Articular chondrocyte of knee joint (primary cell): ENCODE data around the gene MCRS1. TPM values are rescaled to one million over a fixed set of nuclear protein-coding genes. Genes with fewer than 3 reads are reported as not detected.

Experiments
- small RNA-seq: library from RNA; depleted of rRNA; stranded (forward); fragments of <200 nt; gene quantifications from one replicate; pipeline ENCODE3, GENCODE V24; 2012
- total RNA-seq: library from RNA; depleted of rRNA; stranded (reverse); fragments of >200 nt; gene quantifications from 2 replicates; pipeline ENCODE4 v1.2.3, GENCODE V29; 2012

Gene MCRS1
- 36.2 and 45.9 TPM in 2 replicates for total RNA-seq

GRCh38 chr12:49567611-49568441, at the start of gene MCRS1:
MCRS1 (minus strand) TSS chr12:49568142; CDS start chr12:49566731, 1,411 bp downstream.

GRCh38 chr12:49605539-49605938, 37.6 kb upstream of the MCRS1 start, which contains the start of gene FAM186B:
FAM186B (minus strand) TSS chr12:49605639; CDS start chr12:49605477, 162 bp downstream.

GRCh38 chr12:49538510-49539403, 29.2 kb downstream of the MCRS1 start, which contains the start of gene KCNH3:
KCNH3 (plus strand) TSS chr12:49539030; CDS start chr12:49539417, 387 bp downstream.

Small RNAs within 50 kb of the gene (small RNA-seq; reads per million reads assigned to genes)
- gene POLR2KP1 (not detected), gene RNU6-834P (not detected)

Other genes with a start within 250 kb of the MCRS1 start
- 7.8 and 9.7 TPM in 2 replicates for gene TROAP, start 244.9 kb downstream of the MCRS1 start, total RNA-seq
- gene C1QL4, start 231.0 kb downstream of the MCRS1 start, total RNA-seq = 0.13 TPM in 1 of 2 replicates, not detected in the other
- gene DNAJC22, start 221.3 kb downstream of the MCRS1 start, total RNA-seq = 0.91 and 1.6 TPM in 2 replicates
- 21.4 and 25.0 TPM in 2 replicates for gene SPATS2, start 200.7 kb downstream of the MCRS1 start, total RNA-seq
- gene KCNH3, start 29.1 kb downstream of the MCRS1 start, total RNA-seq = under 0.01 TPM in 2 replicates
- gene FAM186B, start 37.5 kb upstream of the MCRS1 start, total RNA-seq = 0.39 and 0.54 TPM in 2 replicates
- gene PRPF40B, start 55.4 kb upstream of the MCRS1 start, total RNA-seq = 8.4 and 9.7 TPM in 2 replicates
- 18.6 and 20.9 TPM in 2 replicates for gene FMNL3, start 139.3 kb upstream of the MCRS1 start, total RNA-seq
- gene TMBIM6, start 173.4 kb upstream of the MCRS1 start, total RNA-seq = 588 and 616 TPM in 2 replicates